ENCODE results near the gene B4GALT5. TPM values are rescaled to one million over a fixed set of nuclear protein-coding genes. Genes with fewer than 3 reads are reported as not detected.

Gene B4GALT5
- polyA plus RNA-seq, 1 donor (not counting 4 experiments of a cell fraction or from before 2014, with no cell fraction given) = 23.5 TPM

DNA sequence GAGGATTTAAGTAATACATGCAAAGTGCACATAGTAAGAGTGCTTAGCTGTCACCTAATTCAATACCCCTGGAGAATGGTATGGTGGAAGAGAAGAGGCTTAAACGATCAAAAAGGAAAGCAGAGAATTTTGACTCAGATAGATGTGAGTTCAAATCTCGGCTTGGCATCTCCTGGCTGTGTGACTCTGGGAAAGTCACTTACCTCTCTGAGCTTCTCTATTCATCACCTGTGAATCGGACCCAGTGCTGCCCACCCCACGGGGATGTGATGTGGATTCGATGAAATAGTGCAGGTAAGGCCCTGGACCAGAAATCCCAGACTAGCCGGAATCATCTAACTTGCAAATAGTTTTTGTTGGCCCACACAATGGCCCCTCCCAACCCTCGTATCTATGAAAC, 1.8 kb upstream of the B4GALT5 start:
- dilution Hi-C loops (cut with MboI; ENCODE audit: extremely low pct_ligation_motif_present, low sequenced_read_pairs) = no loop called here
- Histone ChIP-seq H3K79me2 (ENCODE audit: control insufficient read depth, insufficient read depth, low read length) (peaks cover 30% of the 10 kb centered on the region), H3K4me3 (ENCODE audit: control insufficient read depth in 2 of 3, extremely low read depth in 1 of 3, insufficient read depth in 2 of 3, low read depth in 1 of 3, low read length in 3 of 3) (no peak overlapping the region), H3K36me3 (ENCODE audit: control insufficient read depth in 2 of 2, extremely low read depth in 1 of 2, insufficient read depth in 2 of 2, low read length in 2 of 2) (no peaks in the 10 kb centered on the region), H3K27me3 (ENCODE audit: control insufficient read depth, extremely low read depth, insufficient read depth, low read length) (no peaks in the 10 kb centered on the region), H3K9me3 (ENCODE audit: control insufficient read depth, low read depth, low read length) (no peaks in the 10 kb centered on the region), H3K9ac (ENCODE audit: control insufficient read depth, extremely low read depth, insufficient read depth, low read length) (no peak overlapping the region), H3K9me1 (ENCODE audit: control insufficient read depth, extremely low read depth, insufficient read depth, low read length) (peaks cover 2% of the 10 kb centered on the region), H3K4me2 (ENCODE audit: control insufficient read depth, extremely low read depth, insufficient read depth, low read depth, low read length) (no peak overlapping the region), H2AFZ (ENCODE audit: control insufficient read depth, low read length) (no peak overlapping the region), H3K4me1 (ENCODE audit: control insufficient read depth, extremely low read depth, insufficient read depth, low read length) (peaks cover 18% of the 10 kb centered on the region), H4K20me1 (ENCODE audit: control insufficient read depth, extremely low read depth, insufficient read depth, low read length) (no peaks in the 10 kb centered on the region), H3K27ac (ENCODE audit: control insufficient read depth, insufficient read depth, low read length) (no peak overlapping the region)
- DNase-seq (ENCODE audit: low read depth, low spot score) (no peak), FAIRE-seq (no peak)
- TF ChIP-seq, protein P1, sequence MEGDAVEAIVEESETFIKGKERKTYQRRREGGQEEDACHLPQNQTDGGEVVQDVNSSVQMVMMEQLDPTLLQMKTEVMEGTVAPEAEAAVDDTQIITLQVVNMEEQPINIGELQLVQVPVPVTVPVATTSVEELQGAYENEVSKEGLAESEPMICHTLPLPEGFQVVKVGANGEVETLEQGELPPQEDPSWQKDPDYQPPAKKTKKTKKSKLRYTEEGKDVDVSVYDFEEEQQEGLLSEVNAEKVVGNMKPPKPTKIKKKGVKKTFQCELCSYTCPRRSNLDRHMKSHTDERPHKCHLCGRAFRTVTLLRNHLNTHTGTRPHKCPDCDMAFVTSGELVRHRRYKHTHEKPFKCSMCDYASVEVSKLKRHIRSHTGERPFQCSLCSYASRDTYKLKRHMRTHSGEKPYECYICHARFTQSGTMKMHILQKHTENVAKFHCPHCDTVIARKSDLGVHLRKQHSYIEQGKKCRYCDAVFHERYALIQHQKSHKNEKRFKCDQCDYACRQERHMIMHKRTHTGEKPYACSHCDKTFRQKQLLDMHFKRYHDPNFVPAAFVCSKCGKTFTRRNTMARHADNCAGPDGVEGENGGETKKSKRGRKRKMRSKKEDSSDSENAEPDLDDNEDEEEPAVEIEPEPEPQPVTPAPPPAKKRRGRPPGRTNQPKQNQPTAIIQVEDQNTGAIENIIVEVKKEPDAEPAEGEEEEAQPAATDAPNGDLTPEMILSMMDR (optimal IDR thresholded peaks at IDR 0.05 in 1 of 3, IDR thresholded peaks at IDR 0.05 in 1 of 3, conservative IDR thresholded peaks at IDR 0.05 in 1 of 3; ENCODE audit: extremely low read depth in 1 of 3, insufficient read depth in 2 of 3, low read length in 3 of 3) = no peak
- no peak for TF ChIP-seq EZH2 (IDR thresholded peaks at IDR 0.05; ENCODE audit: low read length)

DNA sequence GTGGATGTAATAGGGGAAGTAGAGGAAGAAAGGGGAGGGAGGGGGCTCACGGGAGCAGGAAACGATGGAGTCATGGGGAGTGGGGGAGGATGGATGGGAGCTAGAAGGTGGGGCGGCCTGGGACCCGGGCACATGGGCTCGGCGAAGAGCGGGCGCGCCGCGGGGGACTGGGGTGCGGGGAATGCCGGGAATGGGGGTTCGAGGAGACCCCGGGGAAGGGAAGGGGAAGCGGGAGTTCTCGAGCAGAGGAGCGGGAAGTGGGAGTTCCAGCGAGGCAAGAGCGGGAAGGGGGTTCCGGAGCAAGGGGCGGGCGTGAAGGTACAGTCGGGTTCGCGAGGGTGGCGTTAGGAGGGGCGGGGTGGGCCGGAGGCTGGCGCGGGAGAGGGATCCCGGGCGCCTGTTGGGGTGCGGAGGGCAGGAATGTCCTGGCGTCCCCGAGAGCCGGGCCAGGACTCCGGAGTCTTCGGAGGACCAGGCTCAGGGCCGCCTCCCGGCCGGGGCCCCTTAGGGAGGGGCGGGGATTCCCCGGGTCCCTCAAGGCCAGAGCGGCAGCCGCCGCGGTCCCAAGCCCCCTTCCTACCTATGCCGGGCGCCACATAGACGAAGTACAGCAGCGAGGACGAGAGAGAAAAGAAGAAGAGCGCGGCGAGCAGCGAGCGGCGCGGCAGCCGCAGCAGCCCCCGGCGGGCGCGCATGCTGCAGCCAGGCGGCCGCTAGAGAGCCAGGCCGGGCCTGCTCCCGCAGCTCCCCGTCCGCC, 504 bp downstream of the B4GALT5 start:
- H3K9me1 ChIP-seq (ENCODE audit: control insufficient read depth, extremely low read depth, insufficient read depth, low read length) = peaks cover 2% of the 10 kb centered on the region
- H2AFZ ChIP-seq (ENCODE audit: control insufficient read depth, low read length) = peak overlapping the region; percentile 61
- peak overlapping the region; percentile 76 for H3K27ac ChIP-seq (ENCODE audit: control insufficient read depth, insufficient read depth, low read length)
- peaks cover 48% of the 10 kb centered on the region for H3K79me2 ChIP-seq (ENCODE audit: control insufficient read depth, insufficient read depth, low read length)
- dilution Hi-C loops (cut with MboI; ENCODE audit: extremely low pct_ligation_motif_present, low sequenced_read_pairs) = no loop called here
- peak overlapping the region; percentile 84 for H3K4me2 ChIP-seq (ENCODE audit: control insufficient read depth, extremely low read depth, insufficient read depth, low read depth, low read length)
- peak overlapping the region; percentile 72 to 92 (median 84) for H3K4me3 ChIP-seq (ENCODE audit: control insufficient read depth in 2 of 3, extremely low read depth in 1 of 3, insufficient read depth in 2 of 3, low read depth in 1 of 3, low read length in 3 of 3)
- no peaks in the 10 kb centered on the region for H3K36me3 ChIP-seq (ENCODE audit: control insufficient read depth in 2 of 2, extremely low read depth in 1 of 2, insufficient read depth in 2 of 2, low read length in 2 of 2)
- H3K4me1 ChIP-seq (ENCODE audit: control insufficient read depth, extremely low read depth, insufficient read depth, low read length) = peaks cover 18% of the 10 kb centered on the region
- DNase-seq (ENCODE audit: low read depth, low spot score) = no peak
- no peak for FAIRE-seq
- no peaks in the 10 kb centered on the region for H3K27me3 ChIP-seq (ENCODE audit: control insufficient read depth, extremely low read depth, insufficient read depth, low read length)
- no peaks in the 10 kb centered on the region for H4K20me1 ChIP-seq (ENCODE audit: control insufficient read depth, extremely low read depth, insufficient read depth, low read length)
- TF ChIP-seq EZH2 (IDR thresholded peaks at IDR 0.05; ENCODE audit: low read length) = no peak
- TF ChIP-seq, protein P1 (optimal IDR thresholded peaks at IDR 0.05 in 1 of 3, IDR thresholded peaks at IDR 0.05 in 1 of 3, conservative IDR thresholded peaks at IDR 0.05 in 1 of 3; ENCODE audit: extremely low read depth in 1 of 3, insufficient read depth in 2 of 3, low read length in 3 of 3) = no peak
- H3K9me3 ChIP-seq (ENCODE audit: control insufficient read depth, low read depth, low read length) = no peaks in the 10 kb centered on the region
- peak overlapping the region; percentile 85 for H3K9ac ChIP-seq (ENCODE audit: control insufficient read depth, extremely low read depth, insufficient read depth, low read length)
